SK-N-SH treated with all-trans-retinoic acid at 6 μM for 48 hours (cell line): Measurements from ENCODE around the gene PROX2.

ENCODE experiments used
- ATAC-seq: fragments of 200-7000 bp; cut with Tn5 transposase; 3 replicates; pipeline ENCODE4 v1.9.1; 2020; ENCODE audit warnings: mild to moderate bottlenecking, moderate library complexity
- ARNTL ChIP-seq: fragments of 450-650 bp; formaldehyde crosslinking; IDR thresholded peaks from 2 replicates; pipeline ENCODE4 v1.5.0; 2020; ENCODE audit warnings: low read depth, mild to moderate bottlenecking, moderate library complexity, borderline replicate concordance
- BACH2 ChIP-seq: fragments of 250-450 bp; sonication (Bioruptor Pico); IDR thresholded peaks from 2 replicates; pipeline ENCODE4 v1.9.0; 2021; ENCODE audit warnings: mild to moderate bottlenecking, borderline replicate concordance
- CREB5 ChIP-seq: fragments of 250-450 bp; sonication (Bioruptor Pico); IDR thresholded peaks from 2 replicates; pipeline ENCODE4 v1.5.1; 2020; ENCODE audit warnings: low read depth, mild to moderate bottlenecking, moderate library complexity
- CSDC2 ChIP-seq: fragments of 250-450 bp; sonication (Bioruptor Pico); IDR thresholded peaks from 2 replicates; pipeline ENCODE4 v1.5.0; 2020; ENCODE audit warnings: mild to moderate bottlenecking, moderate library complexity
- CSRNP3 ChIP-seq: fragments of 250-450 bp; sonication (Bioruptor Pico); IDR thresholded peaks from 2 replicates; pipeline ENCODE4 v1.5.1; 2021; ENCODE audit warnings: mild to moderate bottlenecking, moderate library complexity
- GLIS3 ChIP-seq: fragments of 250-450 bp; sonication (Bioruptor Pico); IDR thresholded peaks from 2 replicates; pipeline ENCODE4 v1.5.0; 2020; ENCODE audit warnings: mild to moderate bottlenecking, moderate library complexity
- ISL1 ChIP-seq: fragments of 250-450 bp; sonication (Bioruptor Pico); IDR thresholded peaks from 2 replicates; pipeline ENCODE4 v2.1.2; 2022; ENCODE audit warnings: mild to moderate bottlenecking, moderate library complexity
- OSR1 ChIP-seq: fragments of 250-450 bp; sonication (Bioruptor Pico); IDR thresholded peaks from 2 replicates; pipeline ENCODE4 v1.8.0; 2022; ENCODE audit warnings: moderate library complexity, mild to moderate bottlenecking, inconsistent platforms
- PATZ1 ChIP-seq: fragments of 250-450 bp; sonication (Bioruptor Pico); IDR thresholded peaks from 2 replicates; pipeline ENCODE4 v1.8.0; 2020; ENCODE audit warnings: mild to moderate bottlenecking, moderate library complexity, borderline replicate concordance
- POU6F1 ChIP-seq: fragments of 250-450 bp; sonication (Bioruptor Pico); IDR thresholded peaks from 2 replicates; pipeline ENCODE4 v1.8.0; 2021; ENCODE audit warnings: low read depth, mild to moderate bottlenecking, moderate library complexity, borderline replicate concordance
- PPARA ChIP-seq: fragments of 250-450 bp; sonication (Bioruptor Pico); IDR thresholded peaks from 2 replicates; pipeline ENCODE4 v1.5.0; 2020; ENCODE audit warnings: mild to moderate bottlenecking, borderline replicate concordance
- RARB ChIP-seq: fragments of 250-450 bp; sonication (Bioruptor Pico); IDR thresholded peaks from 2 replicates; pipeline ENCODE4 v1.8.0; 2021; ENCODE audit warnings: mild to moderate bottlenecking, moderate library complexity
- TSHZ2 ChIP-seq: fragments of 250-450 bp; sonication (Bioruptor Pico); IDR thresholded peaks from 2 replicates; pipeline ENCODE4 v1.5.0; 2020; ENCODE audit warnings: mild to moderate bottlenecking, moderate library complexity
- ZC3H10 ChIP-seq: fragments of 250-450 bp; sonication (Bioruptor Pico); IDR thresholded peaks from 2 replicates; pipeline ENCODE4 v1.5.1; 2021; ENCODE audit warnings: mild to moderate bottlenecking, moderate library complexity
- ZFP3 ChIP-seq: fragments of 250-450 bp; sonication (Bioruptor Pico); IDR thresholded peaks from 2 replicates; pipeline ENCODE4 v1.5.0; 2020; ENCODE audit warnings: mild to moderate bottlenecking, moderate library complexity
- ZFP30 ChIP-seq: fragments of 450-650 bp; formaldehyde crosslinking; IDR thresholded peaks from 2 replicates; pipeline ENCODE4 v1.5.0; 2022; ENCODE audit warnings: mild to moderate bottlenecking, moderate library complexity
- ZNF565 ChIP-seq: fragments of 450-650 bp; formaldehyde crosslinking; conservative IDR thresholded peaks from 2 replicates; pipeline ENCODE4 v1.5.0; 2020; ENCODE audit warnings: low read depth, mild to moderate bottlenecking, moderate library complexity
- ZNF8 ChIP-seq: fragments of 450-650 bp; formaldehyde crosslinking; IDR thresholded peaks from 2 replicates; pipeline ENCODE4 v1.5.0; 2020; ENCODE audit warnings: mild to moderate bottlenecking, moderate library complexity

Gene PROX2

GRCh38 chr14:74913393-74913910 is 37.5 kb upstream of the PROX2 start:
- no peak for TF ChIP-seq ZFP30 (CRISPR knock-in tag)
- no peak for TF ChIP-seq CSRNP3 (CRISPR knock-in tag)
- no peak for TF ChIP-seq RARB (CRISPR knock-in tag)
- TF ChIP-seq ZNF8, result no peak
- TF ChIP-seq CSDC2 (CRISPR knock-in tag), result no peak
- TF ChIP-seq BACH2 (CRISPR knock-in tag), result no peak
- TF ChIP-seq TSHZ2 (CRISPR knock-in tag), result no peak
- no peak for TF ChIP-seq ISL1 (CRISPR knock-in tag)
- no peak for TF ChIP-seq CREB5 (CRISPR knock-in tag)
- TF ChIP-seq ZFP3 (CRISPR knock-in tag), result no peak
- no peak for ATAC-seq

DNA sequence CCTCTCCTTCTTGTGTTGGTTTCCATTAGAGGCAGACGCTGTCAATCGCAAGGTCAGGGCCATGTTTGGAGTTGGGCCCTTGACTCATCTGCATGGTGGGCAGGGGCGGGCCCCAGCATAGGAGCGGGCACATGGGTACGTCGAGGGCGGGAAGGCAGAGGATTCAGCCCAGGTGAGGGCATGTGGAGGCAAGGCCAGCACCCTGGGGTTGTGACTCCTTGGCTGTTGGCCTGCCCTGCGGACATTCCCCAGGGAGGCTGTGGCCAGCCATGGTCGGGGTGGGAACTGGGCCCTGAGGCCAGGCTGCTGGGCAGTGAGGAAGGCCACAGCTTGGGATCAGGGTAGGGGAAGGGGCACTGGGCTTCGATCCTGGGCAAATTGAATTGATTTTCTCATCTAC is 36.9 kb upstream of the PROX2 start:
- no peak for ATAC-seq
- no peak for TF ChIP-seq POU6F1 (CRISPR knock-in tag)
- TF ChIP-seq CSDC2 (CRISPR knock-in tag), result no peak
- TF ChIP-seq BACH2 (CRISPR knock-in tag), result no peak
- no peak for TF ChIP-seq RARB (CRISPR knock-in tag)
- no peak for TF ChIP-seq ZFP30 (CRISPR knock-in tag)
- TF ChIP-seq ARNTL (CRISPR knock-in tag), result no peak
- no peak for TF ChIP-seq TSHZ2 (CRISPR knock-in tag)
- TF ChIP-seq ZNF565, result no peak
- no peak for TF ChIP-seq ISL1 (CRISPR knock-in tag)
- no peak for TF ChIP-seq ZNF8
- TF ChIP-seq GLIS3 (CRISPR knock-in tag), result no peak
- no peak for TF ChIP-seq CREB5 (CRISPR knock-in tag)
- TF ChIP-seq OSR1 (CRISPR knock-in tag), result no peak
- no peak for TF ChIP-seq ZFP3 (CRISPR knock-in tag)

DNA sequence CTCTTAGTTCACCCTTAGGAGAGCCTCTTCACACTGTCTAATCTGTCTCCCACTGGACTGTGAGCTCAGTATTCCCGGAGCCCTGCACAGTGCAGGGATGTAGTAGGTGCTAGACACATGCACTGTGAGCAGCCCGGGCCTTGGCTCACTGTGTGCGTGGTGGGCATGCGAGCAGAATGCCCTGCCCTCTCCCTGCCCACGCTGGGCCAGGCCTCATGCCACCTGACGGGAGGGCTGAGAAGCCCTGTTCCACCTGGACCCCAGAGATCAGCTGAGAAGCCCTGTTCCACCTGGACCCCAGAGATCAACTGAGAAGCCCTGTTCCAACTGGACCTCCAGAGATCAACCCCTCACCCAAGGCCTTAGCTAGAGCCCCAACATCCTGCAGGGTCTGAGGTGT is 36.2 kb upstream of the PROX2 start:
- ATAC-seq, result no peak
- TF ChIP-seq ZC3H10 (CRISPR knock-in tag), result no peak
- no peak for TF ChIP-seq ARNTL (CRISPR knock-in tag)
- no peak for TF ChIP-seq CSRNP3 (CRISPR knock-in tag)
- no peak for TF ChIP-seq PPARA (CRISPR knock-in tag)
- no peak for TF ChIP-seq ZFP3 (CRISPR knock-in tag)
- TF ChIP-seq PATZ1, result no peak
- TF ChIP-seq RARB (CRISPR knock-in tag), result no peak
